Activated CD8-positive, alpha-beta memory T cell treated with anti-CD3 and anti-CD28 coated beads, Interleukin-2, amount 10 ng/mL, durations not matched to agents 7 days and 5 days (primary cell): ENCODE results near the gene HCFC1R1. TPM values are rescaled to one million over a fixed set of nuclear protein-coding genes. Genes with fewer than 3 reads are reported as not detected.
A peak's percentile ranks its signal among the peaks of the same experiment; 100 is the strongest.

Experiments used
- ATAC-seq: fragments of 150-1000 bp; cut with Tn5 transposase; one replicate; pipeline ENCODE4 v1.10.0; 2021; ENCODE audit warnings: moderate library complexity
- CTCF ChIA-PET: fragments of 350-600 bp; sonication (Branson Sonifier 250); formaldehyde crosslinking; loops from one replicate; lab custom pipeline; 2021; ENCODE audit warnings: antibody characterized with exemption; lab: Charles Lee
- DNase-seq: peaks from one replicate; pipeline ENCODE4 v3.0.0-alpha.2; 2020
- H3K27ac Mint-ChIP-seq: one replicate; pipeline ENCODE4 v1.8.0; 2021; ENCODE audit warnings: mild to moderate bottlenecking, mixed read lengths
- H3K27me3 Mint-ChIP-seq: one replicate; pipeline ENCODE4 v1.8.0; 2021; ENCODE audit warnings: mixed read lengths
- H3K36me3 Mint-ChIP-seq: one replicate; pipeline ENCODE4 v1.8.0; 2021; ENCODE audit warnings: mild to moderate bottlenecking, mixed read lengths
- H3K4me1 Mint-ChIP-seq: one replicate; pipeline ENCODE4 v1.8.0; 2021; ENCODE audit warnings: mixed read lengths
- H3K4me3 Mint-ChIP-seq: one replicate; pipeline ENCODE4 v1.8.0; 2021; ENCODE audit warnings: mild to moderate bottlenecking, moderate library complexity, mixed read lengths
- H3K9me3 Mint-ChIP-seq: one replicate; pipeline ENCODE4 v1.8.0; 2022; ENCODE audit warnings: low read depth, mixed read lengths
- total RNA-seq, 2 experiments: library from RNA; stranded (reverse); gene quantifications; one replicate each; pipeline ENCODE4 v1.2.3, GENCODE V29; 2021

The HCFC1R1 gene
- total RNA-seq, 2 experiments from 2014 or later: 31.8 to 34.3 TPM

DNA sequence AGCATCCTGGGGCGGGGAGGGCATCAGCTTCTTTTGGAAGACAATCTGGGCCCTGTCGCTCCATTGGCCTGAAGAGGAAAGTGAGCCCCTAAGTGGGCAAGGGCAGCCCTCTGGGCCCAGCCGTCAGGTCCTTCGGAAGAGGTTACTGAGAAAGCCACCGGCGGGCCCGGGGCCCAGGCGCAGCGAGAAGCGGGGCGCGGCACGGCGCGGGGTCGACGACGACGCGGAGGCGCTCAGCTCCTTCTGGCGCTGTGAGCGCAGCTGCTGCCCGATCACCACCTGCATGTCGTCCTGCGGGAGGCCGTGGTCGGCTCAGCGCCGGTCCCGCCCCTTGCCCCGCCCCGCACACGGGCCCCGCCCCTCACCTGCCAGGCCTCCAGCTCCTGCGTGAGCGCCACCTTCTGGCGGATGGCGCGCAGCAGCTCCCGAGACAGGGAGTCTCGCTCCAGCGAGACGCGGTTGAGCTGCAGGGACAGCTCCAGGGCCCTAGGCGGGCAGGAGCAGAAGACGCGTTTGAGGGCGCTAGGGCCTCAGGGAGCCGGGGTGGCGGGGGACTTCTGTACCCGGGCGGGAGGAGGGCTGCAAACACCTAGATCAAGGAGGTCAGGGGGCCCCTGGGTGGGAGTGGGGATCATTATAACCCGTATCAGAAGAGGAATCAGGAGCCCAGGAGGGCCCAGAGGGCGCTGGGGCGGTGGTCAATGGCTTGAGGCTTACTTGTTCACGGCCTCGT is 4.4 kb upstream of the HCFC1R1 start:
- H3K9me3 Mint-ChIP-seq: no peaks in the 10 kb centered on the region
- peak; percentile 43 for ATAC-seq
- CTCF ChIA-PET: interaction anchor here (0.6 to 17.9 kb wide), 27 partner anchors 7 to 146 kb away, joined by 3 to 370 read pairs (median 5); partner anchors contain the start of genes CLDN6, CLDN9, HCFC1R1 and MMP25
- H3K27ac Mint-ChIP-seq: peak overlapping the region; percentile 36
- peaks cover 47% of the 10 kb centered on the region for H3K4me1 Mint-ChIP-seq
- peak overlapping the region; percentile 50 for H3K4me3 Mint-ChIP-seq
- peaks cover 12% of the 10 kb centered on the region for H3K36me3 Mint-ChIP-seq
- peaks cover 35% of the 10 kb centered on the region for H3K27me3 Mint-ChIP-seq
- DNase-seq: peak; percentile 90

GRCh38 chr16:3027489-3027795 is 3.7 kb upstream of the HCFC1R1 start:
- Mint-ChIP-seq H3K9me3 (no peaks in the 10 kb centered on the region), H3K4me3 (no peak overlapping the region), H3K27ac (no peak overlapping the region), H3K4me1 (peaks cover 49% of the 10 kb centered on the region), H3K27me3 (peaks cover 28% of the 10 kb centered on the region), H3K36me3 (peaks cover 12% of the 10 kb centered on the region)
- ATAC-seq: no peak
- CTCF ChIA-PET: interaction anchor here (0.8 to 17.9 kb wide), 17 partner anchors 7 to 147 kb away, joined by 3 to 370 read pairs (median 10); partner anchors contain the start of genes CLDN6, CLDN9, HCFC1R1 and MMP25
- no peak for DNase-seq

DNA sequence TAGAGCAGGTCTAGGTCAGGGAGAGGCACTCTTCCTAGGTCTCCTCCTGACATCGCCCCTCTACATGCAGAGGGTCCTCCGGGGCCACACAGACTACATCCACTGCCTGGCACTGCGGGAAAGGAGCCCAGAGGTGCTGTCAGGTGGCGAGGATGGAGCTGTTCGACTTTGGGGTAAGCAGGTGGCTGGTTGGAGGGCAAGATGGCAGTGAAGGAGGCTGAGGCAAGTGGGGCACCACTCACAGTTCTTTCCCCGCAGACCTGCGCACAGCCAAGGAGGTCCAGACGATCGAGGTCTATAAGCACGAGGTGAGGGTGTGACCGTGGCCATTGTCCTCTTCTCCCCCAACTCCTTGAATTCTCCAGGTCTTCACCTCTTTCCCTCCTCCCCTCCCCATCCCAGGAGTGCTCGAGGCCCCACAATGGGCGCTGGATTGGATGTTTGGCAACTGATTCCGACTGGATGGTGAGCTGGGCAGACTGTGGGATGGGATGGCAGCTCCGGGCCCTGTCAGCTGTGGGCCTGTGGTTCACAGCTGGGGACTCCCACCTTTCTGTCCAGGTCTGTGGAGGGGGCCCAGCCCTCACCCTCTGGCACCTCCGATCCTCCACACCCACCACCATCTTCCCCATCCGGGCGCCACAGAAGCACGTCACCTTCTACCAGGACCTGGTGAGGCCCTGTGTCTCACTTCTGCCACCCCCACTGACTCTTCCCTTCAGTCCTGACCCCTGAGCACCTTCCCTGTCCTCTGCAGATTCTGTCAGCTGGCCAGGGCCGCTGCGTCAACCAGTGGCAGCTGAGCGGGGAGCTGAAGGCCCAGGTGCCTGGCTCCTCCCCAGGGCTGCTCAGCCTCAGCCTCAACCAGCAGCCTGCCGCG is 3.1 kb upstream of the HCFC1R1 start:
- H3K4me1 Mint-ChIP-seq: peaks cover 52% of the 10 kb centered on the region
- ATAC-seq: no peak
- peaks cover 12% of the 10 kb centered on the region for H3K36me3 Mint-ChIP-seq
- no peaks in the 10 kb centered on the region for H3K9me3 Mint-ChIP-seq
- DNase-seq: no peak
- no peak overlapping the region for H3K27ac Mint-ChIP-seq
- H3K4me3 Mint-ChIP-seq: no peak overlapping the region
- CTCF ChIA-PET: interaction anchor here (1.2 to 17.9 kb wide), 12 partner anchors 6 to 124 kb away, joined by 3 to 370 read pairs (median 16); partner anchors contain the start of genes CLDN6, CLDN9, HCFC1R1 and MMP25
- H3K27me3 Mint-ChIP-seq: peaks cover 22% of the 10 kb centered on the region

DNA sequence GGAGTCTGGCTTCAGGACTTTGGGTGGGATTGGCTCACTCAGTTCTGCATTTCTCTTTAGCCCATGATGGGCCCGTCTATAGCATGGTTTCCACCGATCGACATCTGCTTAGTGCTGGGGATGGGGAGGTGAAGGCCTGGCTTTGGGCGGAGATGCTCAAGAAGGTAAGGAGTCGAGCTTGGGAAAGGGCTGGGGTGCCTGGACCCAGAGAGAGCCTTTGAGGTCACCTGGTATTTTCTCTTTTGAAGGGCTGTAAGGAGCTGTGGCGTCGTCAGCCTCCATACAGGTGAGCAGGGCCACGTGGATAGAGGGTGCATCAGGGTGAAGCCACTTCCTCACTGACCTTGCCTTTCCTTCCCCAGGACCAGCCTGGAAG is 2.2 kb upstream of the HCFC1R1 start:
- H3K27ac Mint-ChIP-seq: no peak overlapping the region
- peaks cover 12% of the 10 kb centered on the region for H3K36me3 Mint-ChIP-seq
- peaks cover 20% of the 10 kb centered on the region for H3K27me3 Mint-ChIP-seq
- DNase-seq: no peak
- peaks cover 58% of the 10 kb centered on the region for H3K4me1 Mint-ChIP-seq
- no peak for ATAC-seq
- no peak overlapping the region for H3K4me3 Mint-ChIP-seq
- CTCF ChIA-PET: interaction anchor here (1.2 to 17.9 kb wide), 4 partner anchors 19 to 103 kb away, joined by 3 to 370 read pairs (median 264); partner anchors contain the start of genes CLDN9, MMP25 and PAQR4
- H3K9me3 Mint-ChIP-seq: no peaks in the 10 kb centered on the region

DNA sequence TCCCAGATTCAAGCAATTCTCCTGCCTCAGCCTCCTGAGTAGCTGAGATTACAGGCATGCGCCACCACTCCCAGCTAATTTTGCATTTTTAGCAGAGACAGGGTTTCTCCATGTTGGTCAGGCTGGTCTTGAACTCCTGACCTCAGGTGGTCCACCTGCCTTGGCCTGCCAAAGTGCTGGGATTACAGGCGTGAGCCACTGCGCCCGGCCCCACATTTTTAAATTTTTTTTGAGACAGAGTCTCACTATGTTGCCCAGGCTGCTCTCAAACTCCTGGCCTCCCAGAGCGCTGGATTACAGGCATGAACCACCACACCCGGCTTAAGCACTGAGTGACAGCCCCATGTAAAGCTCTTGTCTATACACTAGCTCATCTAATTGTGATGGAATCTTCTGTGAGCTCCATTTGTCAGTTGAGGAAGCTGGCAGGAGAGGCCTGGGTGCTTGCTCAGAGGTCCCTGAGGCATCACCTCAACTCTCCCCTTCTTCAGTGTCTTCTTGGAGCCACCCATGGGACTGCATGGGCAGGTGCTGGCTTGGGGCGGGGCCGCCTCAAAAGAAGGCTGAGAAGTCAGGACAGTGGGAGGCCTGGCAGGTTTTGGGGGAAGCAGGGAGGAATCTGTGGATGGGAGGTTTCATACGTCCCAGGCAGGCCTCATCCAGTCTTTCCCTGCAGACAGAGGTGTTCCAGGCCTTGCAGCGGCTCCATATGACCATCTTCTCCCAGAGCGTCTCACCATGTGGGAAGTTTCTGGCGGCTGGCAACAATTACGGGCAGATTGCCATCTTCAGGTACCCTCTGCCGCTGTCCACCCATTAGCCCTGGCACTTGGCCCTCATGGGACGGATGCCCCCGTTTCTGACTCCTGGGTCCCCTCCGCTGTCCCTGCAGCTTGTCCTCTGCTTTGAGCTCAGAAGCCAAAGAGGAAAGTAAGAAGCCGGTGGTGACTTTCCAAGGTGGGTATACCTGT is 1.6 kb upstream of the HCFC1R1 start:
- H3K36me3 Mint-ChIP-seq: peaks cover 12% of the 10 kb centered on the region
- H3K4me3 Mint-ChIP-seq: no peak overlapping the region
- H3K9me3 Mint-ChIP-seq: no peaks in the 10 kb centered on the region
- no peak overlapping the region for H3K27ac Mint-ChIP-seq
- DNase-seq (no peak), ATAC-seq (no peak)
- CTCF ChIA-PET: interaction anchor here (0.6 to 17.9 kb wide), 6 partner anchors 9 to 133 kb away, joined by 3 to 370 read pairs (median 106); partner anchors contain the start of genes CLDN9 and MMP25
- peaks cover 16% of the 10 kb centered on the region for H3K27me3 Mint-ChIP-seq
- peaks cover 61% of the 10 kb centered on the region for H3K4me1 Mint-ChIP-seq

GRCh38 chr16:3023415-3023668 is 400 bp downstream of the HCFC1R1 start:
- CTCF ChIA-PET: interaction anchor here (0.7 to 17.9 kb wide), 8 partner anchors 6 to 111 kb away, joined by 3 to 370 read pairs (median 18); partner anchors contain the start of genes CLDN9, MMP25, PKMYT1 and ZNF213
- DNase-seq (no peak), ATAC-seq (no peak)
- H3K36me3 Mint-ChIP-seq: peaks cover 12% of the 10 kb centered on the region
- peaks cover 50% of the 10 kb centered on the region for H3K4me1 Mint-ChIP-seq
- H3K4me3 Mint-ChIP-seq: peak overlapping the region; percentile 75
- H3K27me3 Mint-ChIP-seq: peaks cover 10% of the 10 kb centered on the region
- peak overlapping the region; percentile 92 for H3K27ac Mint-ChIP-seq
- no peaks in the 10 kb centered on the region for H3K9me3 Mint-ChIP-seq

DNA sequence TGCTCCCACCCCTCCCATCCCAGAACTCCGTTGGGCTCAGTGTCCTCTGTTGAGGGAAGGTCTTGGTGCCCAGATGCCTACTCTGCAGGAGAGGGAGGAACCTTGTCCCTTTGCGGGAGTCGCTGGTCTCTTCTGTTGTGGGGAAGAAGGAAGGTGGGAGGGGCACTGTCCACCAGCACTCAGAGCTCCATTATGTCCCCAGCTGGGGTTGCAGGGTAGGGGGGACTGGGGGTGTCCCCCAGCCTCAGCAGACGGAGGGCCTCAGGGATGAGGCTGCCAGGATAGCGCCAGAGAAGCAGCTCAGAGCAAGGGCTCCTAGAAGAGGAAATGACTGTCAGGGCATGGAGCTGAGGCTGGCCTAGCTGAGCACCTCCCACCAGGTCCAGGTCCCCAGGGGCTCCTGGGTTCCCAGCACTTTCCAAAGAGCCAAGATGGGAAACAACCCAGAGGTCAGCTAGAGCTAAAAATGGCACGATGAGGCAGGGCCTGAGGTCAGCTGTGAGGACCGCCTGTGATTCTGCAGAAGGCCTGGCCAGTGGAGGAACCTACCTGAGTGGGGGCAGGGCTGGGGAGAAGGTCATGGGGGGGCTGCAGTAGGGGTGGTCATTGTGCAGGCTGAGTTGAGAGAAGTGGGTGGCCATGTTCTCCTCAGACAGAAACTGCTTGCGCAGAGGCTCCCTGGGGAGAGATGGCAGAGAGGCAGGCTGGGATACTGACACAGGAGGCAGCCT is 893 bp downstream of the HCFC1R1 start:
- CTCF ChIA-PET: interaction anchor here (0.6 to 17.9 kb wide), 12 partner anchors 7 to 138 kb away, joined by 3 to 370 read pairs (median 4); partner anchors contain the start of genes CLDN9, MMP25, PKMYT1 and ZNF213
- H3K9me3 Mint-ChIP-seq: no peaks in the 10 kb centered on the region
- ATAC-seq (no peak), DNase-seq (peak; percentile 53)
- H3K36me3 Mint-ChIP-seq: peaks cover 12% of the 10 kb centered on the region
- peak overlapping the region; percentile 92 for H3K27ac Mint-ChIP-seq
- H3K27me3 Mint-ChIP-seq: peaks cover 12% of the 10 kb centered on the region
- H3K4me3 Mint-ChIP-seq: peak overlapping the region; percentile 75
- peaks cover 47% of the 10 kb centered on the region for H3K4me1 Mint-ChIP-seq

DNA sequence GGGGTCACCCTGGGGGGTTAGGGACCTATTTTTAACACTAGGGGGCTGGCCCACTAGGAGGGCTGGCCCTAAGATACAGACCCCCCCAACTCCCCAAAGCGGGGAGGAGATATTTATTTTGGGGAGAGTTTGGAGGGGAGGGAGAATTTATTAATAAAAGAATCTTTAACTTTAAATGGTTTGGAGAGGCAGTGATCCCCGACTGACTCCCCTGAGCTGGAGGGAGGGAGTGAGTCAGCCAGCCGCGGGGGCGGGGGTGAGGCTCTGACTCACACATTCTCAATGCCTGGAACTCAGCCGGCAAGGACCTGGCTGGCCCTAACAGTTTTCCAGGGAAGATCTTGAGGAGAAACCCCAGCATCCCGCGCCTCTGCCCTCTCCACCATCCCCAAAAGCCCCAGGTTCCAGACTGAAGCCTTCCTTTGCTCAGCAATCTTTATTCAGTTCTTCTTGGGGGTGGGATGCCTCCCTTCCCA is 1.5 kb downstream of the HCFC1R1 start:
- ATAC-seq (peak; percentile 35), DNase-seq (peak; percentile 90)
- Mint-ChIP-seq H3K36me3 (peaks cover 12% of the 10 kb centered on the region), H3K4me1 (peaks cover 44% of the 10 kb centered on the region), H3K27ac (peak overlapping the region; percentile 92), H3K27me3 (peaks cover 12% of the 10 kb centered on the region), H3K4me3 (peak overlapping the region; percentile 82), H3K9me3 (no peaks in the 10 kb centered on the region)
- CTCF ChIA-PET: interaction anchor here (0.6 to 17.9 kb wide), 10 partner anchors 8 to 138 kb away, joined by 3 to 370 read pairs (median 7); partner anchors contain the start of genes CLDN9, MMP25 and ZNF213

DNA sequence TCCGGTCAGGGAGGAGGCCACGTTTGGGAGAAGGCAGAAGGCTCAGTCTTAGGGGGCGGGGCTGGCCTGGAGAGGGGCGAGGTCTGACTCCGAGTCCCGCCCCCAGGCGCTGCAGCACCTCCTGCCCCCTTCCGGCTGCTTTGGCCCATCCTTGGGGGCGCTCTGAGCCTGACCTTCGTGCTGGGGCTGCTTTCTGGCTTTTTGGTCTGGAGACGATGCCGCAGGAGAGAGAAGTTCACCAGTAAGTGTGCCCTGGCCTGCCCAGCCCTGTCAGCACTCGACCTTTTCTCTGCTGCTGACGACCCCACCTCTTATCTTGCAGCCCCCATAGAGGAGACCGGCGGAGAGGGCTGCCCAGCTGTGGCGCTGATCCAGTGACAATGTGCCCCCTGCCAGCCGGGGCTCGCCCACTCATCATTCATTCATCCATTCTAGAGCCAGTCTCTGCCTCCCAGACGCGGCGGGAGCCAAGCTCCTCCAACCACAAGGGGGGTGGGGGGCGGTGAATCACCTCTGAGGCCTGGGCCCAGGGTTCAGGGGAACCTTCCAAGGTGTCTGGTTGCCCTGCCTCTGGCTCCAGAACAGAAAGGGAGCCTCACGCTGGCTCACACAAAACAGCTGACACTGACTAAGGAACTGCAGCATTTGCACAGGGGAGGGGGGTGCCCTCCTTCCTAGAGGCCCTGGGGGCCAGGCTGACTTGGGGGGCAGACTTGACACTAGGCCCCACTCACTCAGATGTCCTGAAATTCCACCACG is 2.1 kb downstream of the HCFC1R1 start:
- ATAC-seq: peak; percentile 31
- Mint-ChIP-seq H3K9me3 (no peaks in the 10 kb centered on the region), H3K27ac (peak overlapping the region; percentile 75), H3K36me3 (peaks cover 6% of the 10 kb centered on the region), H3K27me3 (peaks cover 16% of the 10 kb centered on the region), H3K4me3 (peak overlapping the region; percentile 82), H3K4me1 (peaks cover 44% of the 10 kb centered on the region)
- CTCF ChIA-PET: interaction anchor here (1.0 to 17.9 kb wide), 8 partner anchors 8 to 128 kb away, joined by 3 to 370 read pairs (median 8); partner anchors contain the start of gene CLDN9
- peak; percentile 86 for DNase-seq

DNA sequence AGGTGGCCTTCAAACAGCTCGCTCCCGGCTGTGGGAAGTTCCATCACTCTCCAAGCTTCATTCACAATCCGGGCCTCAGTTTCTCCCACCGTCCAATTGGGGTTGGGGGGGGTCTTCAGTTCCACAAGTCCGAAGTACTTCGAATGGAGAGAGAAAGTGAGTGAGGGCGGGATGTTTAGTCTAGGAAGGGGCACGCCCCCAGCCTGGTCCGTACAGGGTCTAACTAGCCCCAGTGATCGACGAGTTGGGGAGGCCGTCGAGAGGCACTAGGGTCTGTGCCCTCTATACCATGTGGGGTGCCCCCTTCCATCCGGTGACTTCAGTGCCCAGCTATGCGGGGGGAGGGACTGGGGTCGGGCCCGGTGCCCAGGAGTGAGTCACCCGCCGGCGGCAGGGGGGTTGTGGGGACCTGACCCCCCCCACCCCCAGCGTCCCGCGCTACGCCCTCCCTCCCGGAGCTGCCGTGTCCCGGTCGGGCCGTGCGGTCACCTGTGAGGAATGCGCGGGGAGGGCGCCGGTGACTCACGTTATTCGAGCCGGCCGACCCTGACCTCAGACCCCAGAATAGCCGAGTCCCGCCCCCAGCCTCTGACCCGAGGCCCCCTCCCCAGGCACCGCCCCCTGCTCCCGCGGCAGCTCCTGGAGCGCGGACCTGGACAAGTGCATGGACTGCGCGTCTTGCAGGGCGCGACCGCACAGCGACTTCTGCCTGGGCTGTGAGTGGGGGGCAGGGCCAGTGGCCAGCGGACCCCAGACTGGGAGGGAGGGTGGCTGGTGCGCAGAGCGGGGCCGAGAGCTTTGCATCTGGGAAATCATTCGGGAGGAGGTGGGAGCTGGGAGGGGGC is 2.9 kb downstream of the HCFC1R1 start:
- CTCF ChIA-PET: interaction anchor here (0.7 to 17.9 kb wide), 14 partner anchors 9 to 109 kb away, joined by 3 to 370 read pairs (median 5); partner anchors contain the start of genes CLDN9 and PKMYT1
- H3K27me3 Mint-ChIP-seq: peaks cover 18% of the 10 kb centered on the region
- H3K36me3 Mint-ChIP-seq: peaks cover 1% of the 10 kb centered on the region
- ATAC-seq (peak; percentile 7), DNase-seq (peak; percentile 66)
- peak overlapping the region; percentile 82 for H3K4me3 Mint-ChIP-seq
- H3K4me1 Mint-ChIP-seq: peaks cover 42% of the 10 kb centered on the region
- peak overlapping the region; percentile 76 for H3K27ac Mint-ChIP-seq
- H3K9me3 Mint-ChIP-seq: no peaks in the 10 kb centered on the region
